ENCODE data around the gene CDC25B.
A peak's percentile ranks its signal among the peaks of the same experiment; 100 is the strongest.

The CDC25B gene

GRCh38 chr20:3811467-3812258, 15.6 kb downstream of the CDC25B start:
- peak; percentile 58 for TF ChIP-seq POLR2A (IDR thresholded peaks at IDR 0.05; ENCODE audit: extremely low read depth, insufficient read length)
- peak; percentile 99 for TF ChIP-seq MAX (IDR thresholded peaks at IDR 0.05; ENCODE audit: low read depth, low read length)
- TF ChIP-seq MYC (IDR thresholded peaks at IDR 0.05; ENCODE audit: low read depth, low read length) = peak; percentile 99
- TF ChIP-seq CTCF (IDR thresholded peaks at IDR 0.05; ENCODE audit: low read depth, low read length) = no peak
- peak; percentile 97 for DNase-seq (ENCODE audit: low read depth)
- H3K4me3 ChIP-seq (ENCODE audit: low read depth, low read length) = peak overlapping the region; percentile 61

GRCh38 chr20:3812259-3812681, 16.2 kb downstream of the CDC25B start:
- TF ChIP-seq MYC (IDR thresholded peaks at IDR 0.05; ENCODE audit: low read depth, low read length) (no peak), CTCF (IDR thresholded peaks at IDR 0.05; ENCODE audit: low read depth, low read length) (no peak), MAX (IDR thresholded peaks at IDR 0.05; ENCODE audit: low read depth, low read length) (no peak), POLR2A (IDR thresholded peaks at IDR 0.05; ENCODE audit: extremely low read depth, insufficient read length) (no peak)
- H3K4me3 ChIP-seq (ENCODE audit: low read depth, low read length) = no peak overlapping the region
- no peak for DNase-seq (ENCODE audit: low read depth)

- H3K4me3 ChIP-seq (ENCODE audit: low read depth, low read length) = no peak overlapping the region
- no peak for TF ChIP-seq MAX (IDR thresholded peaks at IDR 0.05; ENCODE audit: low read depth, low read length)
- no peak for TF ChIP-seq MYC (IDR thresholded peaks at IDR 0.05; ENCODE audit: low read depth, low read length)
- TF ChIP-seq POLR2A (IDR thresholded peaks at IDR 0.05; ENCODE audit: extremely low read depth, insufficient read length) = no peak
- no peak for TF ChIP-seq CTCF (IDR thresholded peaks at IDR 0.05; ENCODE audit: low read depth, low read length)
- DNase-seq (ENCODE audit: low read depth) = no peak
Observed at GRCh38 chr20:3812975-3813847, 17.1 kb downstream of the CDC25B start.

- H3K4me3 ChIP-seq (ENCODE audit: low read depth, low read length) = no peak overlapping the region
- TF ChIP-seq POLR2A (IDR thresholded peaks at IDR 0.05; ENCODE audit: extremely low read depth, insufficient read length) (no peak), CTCF (IDR thresholded peaks at IDR 0.05; ENCODE audit: low read depth, low read length) (no peak), MYC (IDR thresholded peaks at IDR 0.05; ENCODE audit: low read depth, low read length) (no peak), MAX (IDR thresholded peaks at IDR 0.05; ENCODE audit: low read depth, low read length) (no peak)
- DNase-seq (ENCODE audit: low read depth) = no peak
Observed at GRCh38 chr20:3813848-3814581, 17.9 kb downstream of the CDC25B start.

GRCh38 chr20:3814928-3815495, 18.9 kb downstream of the CDC25B start:
- DNase-seq (ENCODE audit: low read depth) = no peak
- TF ChIP-seq CTCF (IDR thresholded peaks at IDR 0.05; ENCODE audit: low read depth, low read length) = no peak
- TF ChIP-seq MAX (IDR thresholded peaks at IDR 0.05; ENCODE audit: low read depth, low read length) = no peak
- no peak for TF ChIP-seq MYC (IDR thresholded peaks at IDR 0.05; ENCODE audit: low read depth, low read length)
- TF ChIP-seq POLR2A (IDR thresholded peaks at IDR 0.05; ENCODE audit: extremely low read depth, insufficient read length) = no peak
- H3K4me3 ChIP-seq (ENCODE audit: low read depth, low read length) = no peak overlapping the region

All from NB4 (cell line).